ENCODE results near the gene SLC6A18.

Gene SLC6A18

GRCh38 chr5:1209489-1209852, 15.7 kb upstream of the SLC6A18 start:
- ChIA-PET CTCF (interaction anchor here (0.6 kb wide), 1 partner anchor 40 kb away, joined by 3 read pairs; no protein-coding TSS in a partner anchor), POLR2A (no interaction called here)
- TF ChIP-seq BHLHE40 (IDR thresholded peaks at IDR 0.05; ENCODE audit: borderline replicate concordance) (no peak), HDGF (IDR thresholded peaks at IDR 0.05; ENCODE audit: borderline replicate concordance) (no peak), ARNT (IDR thresholded peaks at IDR 0.05) (no peak)
- DNase-seq (ENCODE audit: extremely low spot score) = no peak

- TF ChIP-seq HDGF (IDR thresholded peaks at IDR 0.05; ENCODE audit: borderline replicate concordance) = no peak
- no peak for TF ChIP-seq ZNF384 (IDR thresholded peaks at IDR 0.05)
- TF ChIP-seq ARNT (IDR thresholded peaks at IDR 0.05) = no peak
- TF ChIP-seq, protein P1, sequence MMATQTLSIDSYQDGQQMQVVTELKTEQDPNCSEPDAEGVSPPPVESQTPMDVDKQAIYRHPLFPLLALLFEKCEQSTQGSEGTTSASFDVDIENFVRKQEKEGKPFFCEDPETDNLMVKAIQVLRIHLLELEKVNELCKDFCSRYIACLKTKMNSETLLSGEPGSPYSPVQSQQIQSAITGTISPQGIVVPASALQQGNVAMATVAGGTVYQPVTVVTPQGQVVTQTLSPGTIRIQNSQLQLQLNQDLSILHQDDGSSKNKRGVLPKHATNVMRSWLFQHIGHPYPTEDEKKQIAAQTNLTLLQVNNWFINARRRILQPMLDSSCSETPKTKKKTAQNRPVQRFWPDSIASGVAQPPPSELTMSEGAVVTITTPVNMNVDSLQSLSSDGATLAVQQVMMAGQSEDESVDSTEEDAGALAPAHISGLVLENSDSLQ (IDR thresholded peaks at IDR 0.05) = no peak
- TF ChIP-seq BHLHE40 (IDR thresholded peaks at IDR 0.05; ENCODE audit: borderline replicate concordance) = no peak
- TF ChIP-seq NFRKB (IDR thresholded peaks at IDR 0.05) = no peak
- TF ChIP-seq LEF1 (IDR thresholded peaks at IDR 0.05; ENCODE audit: borderline replicate concordance) = no peak
- TF ChIP-seq L3MBTL2 (conservative IDR thresholded peaks at IDR 0.05) = no peak
- no peak for TF ChIP-seq TARDBP (IDR thresholded peaks at IDR 0.05)
- no peak for TF ChIP-seq SUZ12 (IDR thresholded peaks at IDR 0.05)
- no peak for TF ChIP-seq SP1 (IDR thresholded peaks at IDR 0.05)
- no peak for TF ChIP-seq FOXM1 (IDR thresholded peaks at IDR 0.05; ENCODE audit: borderline replicate concordance)
- no peak for TF ChIP-seq FOXA1 (IDR thresholded peaks at IDR 0.05)
- no peak for TF ChIP-seq ELF4 (IDR thresholded peaks at IDR 0.05)
- ChIA-PET POLR2A (no interaction called here), CTCF (no interaction called here)
- DNase-seq (ENCODE audit: extremely low spot score) = no peak
These were observed 15.0 kb upstream of the SLC6A18 start for GRCh38 chr5:1209896-1210776.

DNA sequence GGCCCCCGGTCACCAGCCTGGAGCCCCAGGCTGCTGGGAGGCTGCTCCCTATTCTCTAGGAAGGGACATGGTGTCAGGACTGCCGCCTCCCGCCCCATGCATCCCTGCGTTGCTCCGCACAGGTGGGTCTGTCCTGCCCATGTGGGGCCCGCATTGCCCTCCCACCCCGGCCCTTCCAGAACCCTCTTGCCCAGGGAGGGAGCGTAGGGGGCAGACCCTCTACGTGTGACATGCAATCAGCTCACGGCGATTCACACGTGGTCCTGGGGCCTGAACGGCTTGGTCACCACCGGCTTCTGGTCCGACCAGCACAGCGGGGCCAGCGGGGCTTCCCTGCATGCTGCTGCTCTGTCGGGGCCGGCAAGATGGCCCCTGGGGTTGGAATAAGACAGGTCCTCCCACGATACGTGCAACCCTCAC, 14.3 kb upstream of the SLC6A18 start:
- ChIA-PET POLR2A (no interaction called here), CTCF (no interaction called here)

GRCh38 chr5:1211701-1212100, 13.5 kb upstream of the SLC6A18 start:
- no peak for TF ChIP-seq L3MBTL2 (conservative IDR thresholded peaks at IDR 0.05)
- no peak for TF ChIP-seq FOXA1 (IDR thresholded peaks at IDR 0.05)
- no peak for TF ChIP-seq ARNT (IDR thresholded peaks at IDR 0.05)
- no peak for TF ChIP-seq FOXM1 (IDR thresholded peaks at IDR 0.05; ENCODE audit: borderline replicate concordance)
- no peak for TF ChIP-seq CTBP1 (IDR thresholded peaks at IDR 0.05; ENCODE audit: borderline replicate concordance)
- no peak for TF ChIP-seq SUZ12 (IDR thresholded peaks at IDR 0.05)
- TF ChIP-seq TARDBP (IDR thresholded peaks at IDR 0.05) = no peak
- TF ChIP-seq NFRKB (IDR thresholded peaks at IDR 0.05) = no peak
- TF ChIP-seq LEF1 (IDR thresholded peaks at IDR 0.05; ENCODE audit: borderline replicate concordance) = no peak
- TF ChIP-seq, protein P1 (IDR thresholded peaks at IDR 0.05) = no peak
- TF ChIP-seq ZNF384 (IDR thresholded peaks at IDR 0.05) = no peak
- no peak for TF ChIP-seq HDGF (IDR thresholded peaks at IDR 0.05; ENCODE audit: borderline replicate concordance)
- no peak for TF ChIP-seq SP1 (IDR thresholded peaks at IDR 0.05)
- TF ChIP-seq FOXK2 (IDR thresholded peaks at IDR 0.05) = no peak
- ChIA-PET POLR2A (no interaction called here), CTCF (no interaction called here)
- no peak for DNase-seq (ENCODE audit: extremely low spot score)

More for the DNA sequence above, 14.3 kb upstream of the SLC6A18 start:
- no peak for DNase-seq (ENCODE audit: extremely low spot score)
- no peak for TF ChIP-seq SP1 (IDR thresholded peaks at IDR 0.05)
- TF ChIP-seq ZNF384 (IDR thresholded peaks at IDR 0.05) = no peak
- TF ChIP-seq LEF1 (IDR thresholded peaks at IDR 0.05; ENCODE audit: borderline replicate concordance) = no peak
- TF ChIP-seq ELF4 (IDR thresholded peaks at IDR 0.05) = no peak
- no peak for TF ChIP-seq TARDBP (IDR thresholded peaks at IDR 0.05)
- TF ChIP-seq, protein P1 (IDR thresholded peaks at IDR 0.05) = no peak
- no peak for TF ChIP-seq NFRKB (IDR thresholded peaks at IDR 0.05)
- no peak for TF ChIP-seq ARNT (IDR thresholded peaks at IDR 0.05)
- no peak for TF ChIP-seq FOXK2 (IDR thresholded peaks at IDR 0.05)
- TF ChIP-seq CTBP1 (IDR thresholded peaks at IDR 0.05; ENCODE audit: borderline replicate concordance) = no peak

- ChIA-PET POLR2A (no interaction called here), CTCF (no interaction called here)
- DNase-seq (ENCODE audit: extremely low spot score) = no peak
- no peak for TF ChIP-seq SP1 (IDR thresholded peaks at IDR 0.05)
- TF ChIP-seq ARNT (IDR thresholded peaks at IDR 0.05) = no peak
These were observed 12.9 kb upstream of the SLC6A18 start for GRCh38 chr5:1212271-1212670.

GRCh38 chr5:1212881-1213280, 12.3 kb upstream of the SLC6A18 start:
- TF ChIP-seq, protein P1 (IDR thresholded peaks at IDR 0.05) = no peak
- TF ChIP-seq L3MBTL2 (conservative IDR thresholded peaks at IDR 0.05) = no peak
- TF ChIP-seq ELF4 (IDR thresholded peaks at IDR 0.05) = no peak
- TF ChIP-seq FOXK2 (IDR thresholded peaks at IDR 0.05) = no peak
- no peak for TF ChIP-seq TARDBP (IDR thresholded peaks at IDR 0.05)
- no peak for TF ChIP-seq BHLHE40 (IDR thresholded peaks at IDR 0.05; ENCODE audit: borderline replicate concordance)
- TF ChIP-seq SP1 (IDR thresholded peaks at IDR 0.05) = no peak
- TF ChIP-seq HDGF (IDR thresholded peaks at IDR 0.05; ENCODE audit: borderline replicate concordance) = no peak
- TF ChIP-seq CTBP1 (IDR thresholded peaks at IDR 0.05; ENCODE audit: borderline replicate concordance) = no peak
- TF ChIP-seq FOXA1 (IDR thresholded peaks at IDR 0.05) = no peak
- TF ChIP-seq LEF1 (IDR thresholded peaks at IDR 0.05; ENCODE audit: borderline replicate concordance) = no peak
- TF ChIP-seq SUZ12 (IDR thresholded peaks at IDR 0.05) = no peak
- no peak for TF ChIP-seq FOXM1 (IDR thresholded peaks at IDR 0.05; ENCODE audit: borderline replicate concordance)
- POLR2A ChIA-PET = no interaction called here
- DNase-seq (ENCODE audit: extremely low spot score) = no peak
- CTCF ChIA-PET = no interaction called here
